Esophagus squamous epithelium (tissue), 5 donors: ENCODE data around the gene ABR. TPM values are rescaled to one million over a fixed set of nuclear protein-coding genes. Genes with fewer than 3 reads are reported as not detected.
A peak's percentile ranks its signal among the peaks of the same experiment; 100 is the strongest.

ENCODE experiments used
- DNase-seq: peaks from one replicate; lab custom pipeline; 2025; lab: John Stamatoyannopoulos, UW
- H3K27ac ChIP-seq, 4 donors: fragments of 200-600 bp; sonication (generic); one replicate each; pipeline ENCODE4 v1.5.1; 2016 to 2019; ENCODE audit warnings: mild to moderate bottlenecking in 1 of 4
- H3K27me3 ChIP-seq, 4 donors: fragments of 200-600 bp; sonication (generic); 1 replicate in 3 of 4; 2 replicates in 1 of 4; pipeline versions ENCODE4 v1.5.1 to v1.6.0; 2017 to 2021; ENCODE audit warnings: antibody characterized with exemption in 1 of 4
- H3K36me3 ChIP-seq, 3 donors: fragments of 200-600 bp; sonication (generic); one replicate each; pipeline ENCODE4 v1.5.1; 2016 to 2019
- H3K4me1 ChIP-seq, 3 donors: fragments of 200-600 bp; sonication (generic); one replicate each; pipeline ENCODE4 v1.5.1; 2017 to 2019
- H3K4me3 ChIP-seq, 4 donors: fragments of 200-600 bp; sonication (generic); 1 replicate in 3 of 4; 2 replicates in 1 of 4; pipeline ENCODE4 v1.5.1; 2016 to 2019; ENCODE audit warnings: mild to moderate bottlenecking in 2 of 4, moderate library complexity in 1 of 4
- H3K9me3 ChIP-seq, 3 donors: fragments of 200-600 bp; sonication (generic); one replicate each; pipeline ENCODE4 v1.5.1; 2016 to 2019
- POLR2A ChIP-seq, 4 donors: fragments of 450-650 bp; IDR thresholded peaks; one replicate each; pipeline ENCODE4 v1.6.1; 2017; ENCODE audit warnings: antibody characterized with exemption in 4 of 4, mild to moderate bottlenecking in 4 of 4, moderate library complexity in 3 of 4
- WGBS, 2 donors: methylation state at CpG; one replicate each; pipeline ENCODE4 v1.1.5; 2018; 5-methylcytosine and 5-hydroxymethylcytosine counted together
- intact Hi-C: fragments of 100-400 bp; cut with DNase I; formaldehyde crosslinking; loops from one replicate; pipeline ENCODE4 v1.15.0; 2022
- total RNA-seq, 4 donors: library from RNA; depleted of rRNA; stranded (reverse); fragments of >200 nt; gene quantifications; one replicate each; pipeline ENCODE4 v1.1.0, GENCODE V29; 2016
- TF ChIP-seq, protein P1 (sequence below), 6 experiments: fragments of 450-650 bp in 4 of 6; fragments of 200-600 bp in 2 of 6; sonication (generic) in 2 of 6; IDR thresholded peaks; one replicate each; pipeline ENCODE4 v1.5.1; 2016 to 2019; ENCODE audit warnings: antibody characterized with exemption in 6 of 6, mild to moderate bottlenecking in 4 of 6, moderate library complexity in 4 of 6
- donor health status: DM: yes; HTN: yes; CAD: no.

The ABR gene
- total RNA-seq, 4 donors from 2014 or later: 62.1 to 248 (median 75.5) TPM

DNA sequence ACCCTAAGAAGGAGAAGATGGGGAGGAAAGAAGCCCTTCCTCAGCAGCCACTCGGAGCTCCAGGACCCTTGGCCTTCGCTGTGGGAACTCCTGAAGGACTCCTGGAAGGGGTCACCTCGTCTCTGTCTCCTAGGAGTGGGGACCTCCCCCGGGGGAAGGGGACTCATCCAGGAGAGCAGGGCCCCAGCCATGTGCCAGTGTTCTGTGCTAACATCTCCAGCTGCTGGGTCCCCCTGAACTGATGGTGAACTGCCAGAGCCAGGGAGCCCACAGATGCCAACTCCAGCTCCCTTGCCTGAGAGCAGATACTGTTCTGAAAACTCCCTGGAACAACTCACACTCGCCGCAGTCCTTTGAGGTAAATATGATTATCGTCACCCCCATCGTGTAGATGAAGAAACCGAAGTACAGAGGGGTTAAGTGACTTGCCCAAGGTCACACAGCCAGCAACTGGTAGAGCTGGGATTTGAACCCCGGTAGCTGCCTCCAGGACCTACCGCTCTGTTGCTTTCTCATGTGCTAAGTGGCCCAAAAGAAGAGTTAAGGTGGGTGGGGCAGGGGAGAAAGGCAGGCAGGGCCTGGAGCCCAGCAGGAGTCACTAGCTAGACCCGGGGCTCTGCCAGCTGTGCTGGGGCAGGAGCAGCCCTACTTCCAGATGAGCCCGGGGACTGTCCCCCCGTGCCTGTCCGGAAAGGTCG lies 172.3 kb downstream of the ABR start:
- Histone ChIP-seq H3K4me3 (no peak overlapping the region), H3K27ac (peak overlapping the region; percentile 11 to 87 (median 75)), H3K4me1 (peaks cover 25 to 97% (median 59%) of the 10 kb centered on the region in 3 donors), H3K9me3 (no peaks in the 10 kb centered on the region), H3K27me3 (no peaks in the 10 kb centered on the region), H3K36me3 (peaks cover 32 to 98% (median 45%) of the 10 kb centered on the region in 3 donors)
- TF ChIP-seq, protein P1, sequence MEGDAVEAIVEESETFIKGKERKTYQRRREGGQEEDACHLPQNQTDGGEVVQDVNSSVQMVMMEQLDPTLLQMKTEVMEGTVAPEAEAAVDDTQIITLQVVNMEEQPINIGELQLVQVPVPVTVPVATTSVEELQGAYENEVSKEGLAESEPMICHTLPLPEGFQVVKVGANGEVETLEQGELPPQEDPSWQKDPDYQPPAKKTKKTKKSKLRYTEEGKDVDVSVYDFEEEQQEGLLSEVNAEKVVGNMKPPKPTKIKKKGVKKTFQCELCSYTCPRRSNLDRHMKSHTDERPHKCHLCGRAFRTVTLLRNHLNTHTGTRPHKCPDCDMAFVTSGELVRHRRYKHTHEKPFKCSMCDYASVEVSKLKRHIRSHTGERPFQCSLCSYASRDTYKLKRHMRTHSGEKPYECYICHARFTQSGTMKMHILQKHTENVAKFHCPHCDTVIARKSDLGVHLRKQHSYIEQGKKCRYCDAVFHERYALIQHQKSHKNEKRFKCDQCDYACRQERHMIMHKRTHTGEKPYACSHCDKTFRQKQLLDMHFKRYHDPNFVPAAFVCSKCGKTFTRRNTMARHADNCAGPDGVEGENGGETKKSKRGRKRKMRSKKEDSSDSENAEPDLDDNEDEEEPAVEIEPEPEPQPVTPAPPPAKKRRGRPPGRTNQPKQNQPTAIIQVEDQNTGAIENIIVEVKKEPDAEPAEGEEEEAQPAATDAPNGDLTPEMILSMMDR (IDR thresholded peaks at IDR 0.05): no peak
- TF ChIP-seq POLR2A (IDR thresholded peaks at IDR 0.05): no peak
- intact Hi-C loops: no loop called here
- 87 to 93% methylated on average over 6 to 11 of the region's 16 CpGs for WGBS, 2 donors
- DNase-seq: no peak

DNA sequence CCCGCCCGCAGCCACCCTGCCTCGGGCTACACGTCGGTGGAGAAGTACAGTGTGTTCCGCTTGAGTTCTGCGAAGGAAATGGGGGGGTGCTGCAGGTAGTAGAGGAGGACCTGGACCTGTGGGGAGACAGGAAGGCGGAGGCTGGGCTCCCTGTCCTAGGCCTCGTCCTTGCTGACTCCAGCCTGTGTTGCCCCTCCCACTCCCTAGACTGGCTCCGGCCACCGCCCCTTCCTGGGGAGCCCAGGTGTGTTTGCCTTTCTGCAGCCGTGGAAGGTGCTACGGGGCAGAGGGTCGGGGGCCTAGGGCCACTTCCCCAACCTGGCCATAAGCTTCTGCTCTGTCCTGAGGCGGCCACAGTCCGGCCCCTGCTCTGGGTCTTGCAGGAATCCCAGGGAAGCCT lies 173.7 kb downstream of the ABR start:
- H3K9me3 ChIP-seq: no peaks in the 10 kb centered on the region
- 19% methylated on average over 10 of the region's 16 CpGs; no CpG with 5 or more reads in 1 of the 2 donors for WGBS, 2 donors
- peak overlapping the region; percentile 29 to 76 (median 68) for H3K27ac ChIP-seq
- H3K4me1 ChIP-seq: peaks cover 21 to 98% (median 67%) of the 10 kb centered on the region in 3 donors
- peak overlapping the region in 2 of 4 donors; percentile 1 to 14 for H3K4me3 ChIP-seq
- no peak for DNase-seq
- intact Hi-C loops: no loop called here
- H3K27me3 ChIP-seq: no peaks in the 10 kb centered on the region
- peaks cover 33 to 98% (median 41%) of the 10 kb centered on the region in 3 donors for H3K36me3 ChIP-seq
- TF ChIP-seq, protein P1 (IDR thresholded peaks at IDR 0.05): no peak
- no peak for TF ChIP-seq POLR2A (IDR thresholded peaks at IDR 0.05)

DNA sequence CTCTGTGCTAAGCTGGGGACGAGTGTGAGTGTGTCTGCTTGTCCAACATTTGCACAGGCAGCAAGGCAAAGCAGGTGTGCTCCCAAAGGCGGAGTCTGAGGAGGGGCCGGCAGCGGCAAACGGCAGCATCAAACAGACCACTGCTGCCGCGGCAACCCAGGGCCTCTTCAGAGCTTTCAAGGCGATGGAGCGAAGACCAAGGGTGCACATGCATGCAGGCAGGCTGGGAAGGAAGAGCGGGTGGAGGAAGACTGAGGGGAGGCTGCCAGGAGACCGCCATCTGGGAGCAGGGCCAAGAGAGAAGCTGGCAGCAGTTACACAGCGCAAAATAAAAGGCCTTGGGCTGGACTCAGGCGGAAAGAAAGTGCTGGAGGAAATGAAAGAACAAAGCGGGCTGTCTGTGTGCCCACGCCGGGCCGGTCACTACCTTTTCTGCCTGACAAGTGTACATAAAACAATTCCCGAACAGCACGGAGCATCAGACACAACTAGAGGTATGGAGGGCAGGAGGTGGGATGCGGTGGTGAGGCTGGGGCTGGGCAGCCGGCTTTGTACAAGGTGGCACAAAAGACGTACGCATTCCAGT lies 174.3 kb downstream of the ABR start:
- H3K4me3 ChIP-seq: peak overlapping the region in 2 of 4 donors; percentile 1 to 14
- DNase-seq: no peak
- peaks cover 33 to 98% (median 39%) of the 10 kb centered on the region in 3 donors for H3K36me3 ChIP-seq
- TF ChIP-seq, protein P1 (IDR thresholded peaks at IDR 0.05): no peak
- TF ChIP-seq POLR2A (IDR thresholded peaks at IDR 0.05): no peak
- H3K4me1 ChIP-seq: peaks cover 21 to 98% (median 68%) of the 10 kb centered on the region in 3 donors
- H3K9me3 ChIP-seq: no peaks in the 10 kb centered on the region
- intact Hi-C loops: no loop called here
- peak overlapping the region; percentile 29 to 76 (median 68) for H3K27ac ChIP-seq
- no peaks in the 10 kb centered on the region for H3K27me3 ChIP-seq
- 15 to 24% methylated on average over 19 to 20 of the region's 23 CpGs for WGBS, 2 donors

DNA sequence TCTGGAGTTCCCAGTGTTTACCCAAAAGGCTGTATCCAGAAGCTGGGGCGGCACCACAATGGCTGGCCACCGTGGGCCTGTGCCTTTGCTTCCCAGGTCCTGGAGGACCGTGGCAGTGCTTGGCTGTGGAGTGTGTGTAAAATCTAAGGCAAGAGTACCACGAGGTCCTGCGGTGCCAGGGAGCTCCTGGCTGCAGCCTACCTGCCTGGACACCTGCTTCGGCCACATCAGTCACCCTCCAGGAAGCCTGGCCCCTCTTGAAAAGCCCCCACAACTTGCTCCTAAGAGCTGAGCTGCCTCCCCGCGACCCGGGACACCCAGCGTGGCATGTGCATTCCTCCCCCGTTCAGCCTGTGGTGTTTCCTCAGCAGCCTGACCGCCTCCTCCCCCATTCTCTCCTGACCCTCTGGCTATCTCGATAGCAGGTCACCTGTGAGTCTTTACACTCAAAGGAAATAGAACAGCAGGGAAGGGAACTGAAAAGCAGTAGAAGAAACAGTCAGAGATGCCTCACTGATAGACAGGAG lies 174.9 kb downstream of the ABR start:
- peak overlapping the region in 3 of 4 donors; percentile 68 to 81 (median 76) for H3K27ac ChIP-seq
- intact Hi-C loops: no loop called here

More for the DNA sequence above, 174.9 kb downstream of the ABR start:
- Histone ChIP-seq H3K36me3 (peaks cover 31 to 98% (median 35%) of the 10 kb centered on the region in 3 donors), H3K4me1 (peaks cover 21 to 98% (median 68%) of the 10 kb centered on the region in 3 donors), H3K9me3 (no peaks in the 10 kb centered on the region), H3K27me3 (no peaks in the 10 kb centered on the region), H3K4me3 (no peak overlapping the region)
- no peak for DNase-seq
- TF ChIP-seq, protein P1 (IDR thresholded peaks at IDR 0.05): no peak
- no peak for TF ChIP-seq POLR2A (IDR thresholded peaks at IDR 0.05)
- WGBS, 2 donors: 77% methylated on average over 6 to 7 of the region's 13 CpGs
